H1 (cell line): ENCODE measurements around the gene GAPDHS. TPM values are rescaled to one million over a fixed set of nuclear protein-coding genes. Genes with fewer than 3 reads are reported as not detected.

Experiments
- CTCF ChIA-PET: fragments of 300-600 bp; sonication (Branson Sonifier 250); formaldehyde crosslinking; loops from one replicate; lab custom pipeline; 2021; ENCODE audit not compliant: partially characterized antibody; lab: Charles Lee
- POLR2A ChIA-PET: fragments of 300-600 bp; sonication (Branson Sonifier 250); formaldehyde crosslinking; loops from one replicate; lab custom pipeline; 2021; ENCODE audit warnings: inconsistent platforms; ENCODE audit not compliant: partially characterized antibody; lab: Charles Lee
- DNase-seq, 2 experiments: peaks; one replicate each; pipeline versions ENCODE4 v3.0.0 to v3.0.0-alpha.2; 2010 to 2022; ENCODE audit warnings: low spot score in 2 of 2, low read depth in 1 of 2, mixed read lengths in 1 of 2
- FAIRE-seq: peaks from 2 replicates; lab custom pipeline; 2011; peaks lifted over from hg19 to GRCh38; lab: Jason Lieb, UNC
- H2AFZ ChIP-seq: 2 replicates; pipeline ENCODE4 v1.8.1; 2012; ENCODE audit warnings: low read length, inconsistent platforms
- H2AK5ac ChIP-seq: 2 replicates; pipeline ENCODE4 v1.6.1; 2013; ENCODE audit warnings: low read depth, low read length
- H2BK120ac ChIP-seq: replicated peaks from 2 replicates; pipeline ENCODE3; 2013; ENCODE audit warnings: low read depth, low read length, inconsistent platforms
- H2BK12ac ChIP-seq: 2 replicates; pipeline ENCODE4 v1.6.1; 2013; ENCODE audit warnings: low read depth, low read length
- H2BK15ac ChIP-seq: 2 replicates; pipeline ENCODE4 v1.6.1; 2013; ENCODE audit warnings: low read length
- H2BK20ac ChIP-seq: 2 replicates; pipeline ENCODE4 v1.6.1; 2013; ENCODE audit warnings: low read length
- H2BK5ac ChIP-seq: 2 replicates; pipeline ENCODE4 v1.6.1; 2013; ENCODE audit warnings: low read depth, low read length
- H3K14ac ChIP-seq: 2 replicates; pipeline ENCODE4 v1.6.1; 2013; ENCODE audit warnings: inconsistent platforms; ENCODE audit not compliant: insufficient read length
- H3K18ac ChIP-seq: 2 replicates; pipeline ENCODE4 v1.6.1; 2013; ENCODE audit warnings: low read length; ENCODE audit errors: extremely low read depth
- H3K23ac ChIP-seq: 2 replicates; pipeline ENCODE4 v1.6.1; 2013; ENCODE audit warnings: inconsistent platforms; ENCODE audit not compliant: insufficient read length
- H3K23me2 ChIP-seq: 2 replicates; pipeline ENCODE4 v1.6.1; 2013; ENCODE audit warnings: low read depth, low read length
- H3K27ac ChIP-seq: 2 replicates; pipeline ENCODE4 v1.6.1; 2011; ENCODE audit warnings: low read depth, low read length, inconsistent platforms
- H3K27me3 ChIP-seq, 4 experiments: replicated peaks in 1 of 4; 1 replicate in 1 of 4; 2 replicates in 3 of 4; pipeline versions ENCODE4 v1.6.1 to v1.8.1; 2011 to 2013; ENCODE audit warnings: low read length in 3 of 4, mild to moderate bottlenecking in 3 of 4, inconsistent platforms in 2 of 4, mixed read lengths in 2 of 4, moderate library complexity in 1 of 4; ENCODE audit not compliant: control insufficient read depth in 3 of 4, insufficient read depth in 3 of 4; ENCODE audit errors: extremely low read depth in 1 of 4
- H3K36me3 ChIP-seq, 4 experiments: 2 replicates each; pipeline versions ENCODE4 v1.6.1 to v1.8.1; 2011 to 2013; ENCODE audit warnings: mild to moderate bottlenecking in 4 of 4, low read length in 3 of 4, moderate library complexity in 2 of 4, control low read depth in 1 of 4, inconsistent platforms in 1 of 4; ENCODE audit not compliant: insufficient read depth in 4 of 4, control insufficient read depth in 2 of 4
- H3K4ac ChIP-seq: replicated peaks from 2 replicates; pipeline ENCODE3; 2013; ENCODE audit warnings: low read length, low read depth, mixed read lengths, inconsistent platforms; ENCODE audit not compliant: insufficient read length
- H3K4me1 ChIP-seq, 4 experiments: replicated peaks in 1 of 4; 1 replicate in 1 of 4; 2 replicates in 3 of 4; pipeline versions ENCODE4 v1.6.1 to v1.8.1; 2011 to 2013; ENCODE audit warnings: low read length in 3 of 4, inconsistent platforms in 2 of 4, mixed read lengths in 1 of 4; ENCODE audit not compliant: insufficient read depth in 4 of 4, control insufficient read depth in 3 of 4
- H3K4me2 ChIP-seq, 2 experiments: 2 replicates each; pipeline versions ENCODE4 v1.6.1 to v1.8.1; 2011 to 2013; ENCODE audit warnings: low read depth in 2 of 2, low read length in 2 of 2, control low read depth in 1 of 2, inconsistent platforms in 1 of 2, mild to moderate bottlenecking in 1 of 2; ENCODE audit not compliant: insufficient read depth in 1 of 2
- H3K4me3 ChIP-seq, 4 experiments: fragments of 200-600, 300-600 bp in 1 of 4; sonication (generic), shearing (Covaris generic), sonication (Bioruptor Twin) in 1 of 4; 2 replicates each; pipeline versions ENCODE4 v1.5.1 to v1.8.1; 2011 to 2016; ENCODE audit warnings: low read length in 4 of 4, low read depth in 3 of 4, control low read depth in 2 of 4, inconsistent platforms in 2 of 4, mild to moderate bottlenecking in 2 of 4, mixed read lengths in 1 of 4, moderate library complexity in 1 of 4; ENCODE audit not compliant: insufficient read depth in 2 of 4; ENCODE audit errors: extremely low read depth in 1 of 4
- H3K56ac ChIP-seq: replicated peaks from 2 replicates; pipeline ENCODE3; 2013; ENCODE audit warnings: low read depth, mild to moderate bottlenecking, mixed read lengths, low read length, inconsistent platforms; ENCODE audit not compliant: insufficient read length
- H3K79me1 ChIP-seq: 2 replicates; pipeline ENCODE4 v1.6.1; 2013; ENCODE audit warnings: low read depth, low read length, control low read depth
- H3K79me2 ChIP-seq, 2 experiments: 2 replicates each; pipeline versions ENCODE4 v1.6.1 to v1.8.1; 2012 to 2013; ENCODE audit warnings: low read length in 2 of 2, mild to moderate bottlenecking in 2 of 2, inconsistent platforms in 1 of 2; ENCODE audit not compliant: insufficient read depth in 2 of 2, control insufficient read depth in 1 of 2
- H3K9ac ChIP-seq, 4 experiments: replicated peaks in 1 of 4; 1 replicate in 1 of 4; 2 replicates in 3 of 4; pipeline versions ENCODE4 v1.6.1 to v1.8.1; 2011 to 2013; ENCODE audit warnings: low read depth in 3 of 4, low read length in 3 of 4, control low read depth in 2 of 4, mild to moderate bottlenecking in 2 of 4, moderate library complexity in 2 of 4, inconsistent platforms in 1 of 4; ENCODE audit errors: extremely low read depth in 1 of 4
- H3K9me3 ChIP-seq, 2 experiments: 2 replicates each; pipeline versions ENCODE4 v1.6.1 to v1.8.1; 2012 to 2013; ENCODE audit warnings: mild to moderate bottlenecking in 2 of 2, moderate library complexity in 2 of 2, control low read depth in 1 of 2, inconsistent platforms in 1 of 2, low read depth in 1 of 2, low read length in 1 of 2, mixed read lengths in 1 of 2; ENCODE audit not compliant: insufficient read depth in 2 of 2
- H4K20me1 ChIP-seq, 2 experiments: replicated peaks in 1 of 2; 2 replicates each; pipeline versions ENCODE3 to v1.8.1; 2011 to 2013; ENCODE audit warnings: inconsistent platforms in 2 of 2, low read length in 2 of 2, mild to moderate bottlenecking in 1 of 2; ENCODE audit not compliant: insufficient read depth in 2 of 2, control insufficient read depth in 1 of 2
- H4K5ac ChIP-seq: 2 replicates; pipeline ENCODE4 v1.6.1; 2013; ENCODE audit warnings: low read length, low read depth, mixed read lengths, inconsistent platforms; ENCODE audit not compliant: insufficient read length
- H4K8ac ChIP-seq: 2 replicates; pipeline ENCODE4 v1.8.0; 2013; ENCODE audit warnings: mild to moderate bottlenecking, moderate library complexity, low read length, inconsistent platforms; ENCODE audit not compliant: insufficient read depth; ENCODE audit errors: extremely low read depth
- H4K91ac ChIP-seq: replicated peaks from 2 replicates; pipeline ENCODE3; 2013; ENCODE audit warnings: low read length, mixed read lengths, inconsistent platforms; ENCODE audit not compliant: insufficient read length
- NRF1 ChIP-seq: IDR thresholded peaks from 2 replicates; pipeline ENCODE4 v1.6.1; 2011; ENCODE audit warnings: mild to moderate bottlenecking, low read depth, low read length, improper control_type of control experiment
- RBBP5 ChIP-seq: IDR thresholded peaks from 2 replicates; pipeline ENCODE4 v1.7.1; 2012; ENCODE audit warnings: low read depth, mild to moderate bottlenecking, inconsistent platforms, low read length, moderate library complexity, borderline replicate concordance
- SIRT6 ChIP-seq: IDR thresholded peaks from one replicate; pipeline ENCODE4 v1.7.1; 2012; ENCODE audit warnings: low read length, inconsistent platforms
- TAF1 ChIP-seq: IDR thresholded peaks from 2 replicates; pipeline ENCODE4 v1.6.1; 2011; ENCODE audit warnings: mild to moderate bottlenecking, low read depth, low read length
- WGBS, 2 experiments: shearing (Covaris generic) in 1 of 2; methylation state at CpG; one replicate each; pipeline versions ENCODE4 v1.1.6 to v1.1.7; 2013 to 2015; ENCODE audit warnings: low lambda C conversion rate in 2 of 2, mixed read lengths in 2 of 2, inconsistent platforms in 1 of 2, low coverage in 1 of 2, missing lambda C conversion rate in 1 of 2; ENCODE audit not compliant: insufficient replicate concordance in 2 of 2, insufficient coverage in 1 of 2, insufficient read length in 1 of 2; ENCODE audit errors: extremely low coverage in 1 of 2, missing lambda C conversion rate in 1 of 2; 5-methylcytosine and 5-hydroxymethylcytosine counted together
- polyA plus RNA-seq, 7 experiments: library from polyadenylated mRNA; depleted of rRNA in 3 of 7; stranded (reverse) in 5 of 7; unstranded in 2 of 7; fragments of >200 nt in 5 of 7; fragments of 200-250 nt in 2 of 7; gene quantifications; 1 replicate in 5 of 7; 2 replicates in 1 of 7; 4 replicates in 1 of 7; pipeline versions ENCODE4 v1.2.1 to v1.2.3, GENCODE V29; 2011 to 2013; ENCODE audit warnings: missing spikeins in 2 of 7, mixed read lengths in 2 of 7
- total RNA-seq: library from RNA; stranded (reverse); fragmentation: NEBNext Ultra II Directional; extraction: Animal tissue kit (Norgen Biotek cat#: 25700); gene quantifications from 2 replicates; pipeline ENCODE4 v1.2.1, GENCODE V29; 2021

Gene GAPDHS
- total and polyA plus RNA-seq, 2 of the 8 experiments (the other 6 are each of a cell fraction or from before 2014, with no cell fraction given) = 0.26 TPM; not detected in 1

- Histone ChIP-seq H3K4me1 (peaks cover 0 to 14% (median 5%) of the 10 kb centered on the region in 4 experiments; a peak in 5 of 7 replicates), H3K27ac (no peak overlapping the region), H2BK15ac (no peak overlapping the region), H3K4me3 (no peak overlapping the region), H3K27me3 (peaks cover 0 to 17% (median 14%) of the 10 kb centered on the region in 4 experiments; a peak in 6 of 7 replicates), H3K23ac (no peak overlapping the region), H4K8ac (no peak overlapping the region), H4K20me1 (no peaks in the 10 kb centered on the region), H2AK5ac (no peak overlapping the region), H3K18ac (no peak overlapping the region), H2BK20ac (no peak overlapping the region), H2BK12ac (no peak overlapping the region; the same call in 1 of the 2 replicates), H3K14ac (no peak overlapping the region), H3K4ac (no peak overlapping the region), H3K36me3 (no peaks in the 10 kb centered on the region), H3K56ac (no peak overlapping the region), H3K4me2 (no peak overlapping the region), H3K9me3 (no peaks in the 10 kb centered on the region), H2BK120ac (no peak overlapping the region), H2AFZ (no peak overlapping the region), H3K79me1 (no peaks in the 10 kb centered on the region; the same call in 1 of the 2 replicates), H2BK5ac (no peak overlapping the region), H3K79me2 (no peaks in the 10 kb centered on the region), H3K9ac (no peak overlapping the region; a peak in 1 of 7 replicates), H3K23me2 (peaks cover 4% of the 10 kb centered on the region; the same call in 1 of the 2 replicates), H4K5ac (no peak overlapping the region), H4K91ac (no peak overlapping the region)
- no peak for TF ChIP-seq SIRT6
- TF ChIP-seq NRF1 = no peak
- no peak for TF ChIP-seq RBBP5
- TF ChIP-seq TAF1 = no peak
- FAIRE-seq (no peak), DNase-seq (no peak)
- POLR2A ChIA-PET = interaction anchor here (0.8 to 1.8 kb wide), 6 partner anchors 14 to 91 kb away, joined by 3 to 9 read pairs (median 4); no protein-coding TSS in a partner anchor
- WGBS, 2 experiments = 73% methylated on average over 6 of the region's 6 CpGs; no CpG with 5 or more reads in 1 of the 2 experiments
- CTCF ChIA-PET = interaction anchor here (1.0 to 1.8 kb wide), 4 partner anchors 10 to 25 kb away, joined by 3 to 7 read pairs (median 4); no protein-coding TSS in a partner anchor
Measured at GRCh38 chr19:35531291-35531690, 2.0 kb upstream of the GAPDHS start.
